Transverse colon (tissue), 4 donors: ENCODE measurements around the gene ARF3. TPM values are rescaled to one million over a fixed set of nuclear protein-coding genes. Genes with fewer than 3 reads are reported as not detected.

ENCODE experiments used
- DNase-seq: peaks from one replicate; pipeline ENCODE4 v3.0.0-alpha.2; 2019
- H3K27ac ChIP-seq, 4 donors: fragments of 200-600 bp; sonication (generic); 2 replicates each; pipeline ENCODE4 v1.5.1; 2016 to 2018; ENCODE audit warnings: inconsistent platforms in 4 of 4
- H3K27me3 ChIP-seq: fragments of 200-600 bp; sonication (generic); 2 replicates; pipeline ENCODE4 v1.5.1; 2017; ENCODE audit warnings: inconsistent platforms
- H3K36me3 ChIP-seq, 4 donors: fragments of 200-600 bp; sonication (generic); 2 replicates each; pipeline ENCODE4 v1.5.1; 2017 to 2019; ENCODE audit warnings: inconsistent platforms in 4 of 4
- H3K4me1 ChIP-seq, 4 donors: fragments of 200-600 bp; sonication (generic); 2 replicates each; pipeline ENCODE4 v1.5.1; 2017 to 2020; ENCODE audit warnings: inconsistent platforms in 4 of 4
- H3K4me3 ChIP-seq, 4 donors: fragments of 200-600 bp; sonication (generic); 1 replicate in 1 of 4; 2 replicates in 3 of 4; pipeline versions ENCODE4 v1.5.1 to v1.6.1; 2017 to 2019; ENCODE audit warnings: inconsistent platforms in 4 of 4
- H3K9me3 ChIP-seq, 2 donors: fragments of 200-600 bp; sonication (generic); 2 replicates each; pipeline ENCODE4 v1.5.1; 2017 to 2019; ENCODE audit warnings: inconsistent platforms in 2 of 2
- CTCF ChIP-seq, 5 experiments: fragments of 200-600 bp in 3 of 5; fragments of 450-650 bp in 2 of 5; sonication (generic) in 3 of 5; IDR thresholded peaks; 1 replicate in 2 of 5; 2 replicates in 3 of 5; pipeline ENCODE4 v1.5.1; 2016 to 2017; ENCODE audit warnings: antibody characterized with exemption in 5 of 5, inconsistent platforms in 3 of 5, mild to moderate bottlenecking in 2 of 5, moderate library complexity in 1 of 5
- EP300 ChIP-seq: sonication (generic); formaldehyde crosslinking; IDR thresholded peaks from one replicate; pipeline ENCODE4 v1.6.1; 2017; ENCODE audit warnings: antibody characterized with exemption, low read depth
- POLR2A ChIP-seq: fragments of 450-650 bp; IDR thresholded peaks from one replicate; pipeline ENCODE4 v1.6.1; 2016; ENCODE audit warnings: antibody characterized with exemption, mild to moderate bottlenecking, moderate library complexity
- POLR2AphosphoS5 ChIP-seq, 3 donors: sonication (generic); formaldehyde crosslinking; IDR thresholded peaks; one replicate each; pipeline ENCODE4 v1.6.1; 2016; ENCODE audit warnings: antibody characterized with exemption in 3 of 3
- WGBS, 2 donors: methylation state at CpG; one replicate each; pipeline ENCODE4 v1.1.5; 2018; ENCODE audit warnings: low coverage in 1 of 2; 5-methylcytosine and 5-hydroxymethylcytosine counted together
- in situ Hi-C, 4 donors: fragments of 200-750 bp; cut with MboI; loops; one replicate each; pipeline versions ENCODE4 v1.15.0 to v1.15.1; 2017; ENCODE audit warnings: low sequenced_read_pairs in 3 of 4, low pct_ligation_motif_present in 1 of 4, low pct_unique_long_range_greater_than_20kb in 1 of 4
- intact Hi-C: fragments of 100-400 bp; cut with DNase I; formaldehyde crosslinking; loops from one replicate; pipeline ENCODE4 v1.15.1; 2023; ENCODE audit warnings: low total_unique reads
- total RNA-seq, 4 donors: library from RNA; depleted of rRNA; stranded (reverse); fragments of >200 nt; gene quantifications; one replicate each; pipeline ENCODE4 v1.1.0, GENCODE V29; 2016

The ARF3 gene
- total RNA-seq, 4 donors from 2014 or later = 30.8 to 117 (median 99.8) TPM

GRCh38 chr12:48952691-48953090 lies 4.6 kb downstream of the ARF3 start:
- no peaks in the 10 kb centered on the region for H3K9me3 ChIP-seq
- 84% methylated on average over 4 of the region's 4 CpGs; no CpG with 5 or more reads in 1 of the 2 donors for WGBS, 2 donors
- H3K36me3 ChIP-seq = no peaks in the 10 kb centered on the region
- H3K4me3 ChIP-seq = no peak overlapping the region
- DNase-seq = no peak
- H3K27me3 ChIP-seq = no peaks in the 10 kb centered on the region
- H3K4me1 ChIP-seq = peaks cover 6 to 34% (median 19%) of the 10 kb centered on the region in 4 donors
- TF ChIP-seq POLR2AphosphoS5 (IDR thresholded peaks at IDR 0.05) (no peak), CTCF (IDR thresholded peaks at IDR 0.05) (no peak), EP300 (no peak), POLR2A (no peak)
- in situ Hi-C loops (no loop called here), intact Hi-C loops (no loop called here)
- H3K27ac ChIP-seq = no peak overlapping the region

- Histone ChIP-seq H3K27ac (peak overlapping the region; percentile 52 to 81 (median 66)), H3K4me3 (no peak overlapping the region), H3K27me3 (no peaks in the 10 kb centered on the region), H3K36me3 (no peaks in the 10 kb centered on the region), H3K9me3 (no peaks in the 10 kb centered on the region), H3K4me1 (peaks cover 0 to 30% (median 17%) of the 10 kb centered on the region in 4 donors)
- WGBS, 2 donors = 37 to 71% methylated on average over 3 of the region's 3 CpGs
- in situ Hi-C loops = no loop called here
- intact Hi-C loops = no loop called here
- DNase-seq = peak; percentile 51
- peak in 2 of 3 donors; percentile 28 to 58 for TF ChIP-seq POLR2AphosphoS5 (IDR thresholded peaks at IDR 0.05)
- TF ChIP-seq EP300 = no peak
Measured at GRCh38 chr12:48947727-48948126, 9.6 kb downstream of the ARF3 start.

GRCh38 chr12:48946943-48947342 lies 10.3 kb downstream of the ARF3 start:
- Histone ChIP-seq H3K4me3 (no peak overlapping the region), H3K36me3 (no peaks in the 10 kb centered on the region), H3K27me3 (no peaks in the 10 kb centered on the region), H3K9me3 (no peaks in the 10 kb centered on the region), H3K4me1 (peaks cover 0 to 30% (median 17%) of the 10 kb centered on the region in 4 donors), H3K27ac (peak overlapping the region; percentile 52 to 81 (median 66))
- no peak for TF ChIP-seq POLR2A
- no peak for TF ChIP-seq CTCF (IDR thresholded peaks at IDR 0.05)
- intact Hi-C loops (no loop called here), in situ Hi-C loops (no loop called here)
- DNase-seq = no peak
- 57 to 73% methylated on average over 3 to 6 of the region's 6 CpGs for WGBS, 2 donors

GRCh38 chr12:48946205-48946604 lies 11.1 kb downstream of the ARF3 start:
- intact Hi-C loops (no loop called here), in situ Hi-C loops (no loop called here)
- Histone ChIP-seq H3K27ac (peak overlapping the region; percentile 52 to 81 (median 66)), H3K4me1 (peaks cover 0 to 30% (median 17%) of the 10 kb centered on the region in 4 donors), H3K36me3 (no peaks in the 10 kb centered on the region), H3K9me3 (no peaks in the 10 kb centered on the region), H3K27me3 (no peaks in the 10 kb centered on the region), H3K4me3 (no peak overlapping the region)
- no peak for DNase-seq
- TF ChIP-seq POLR2A = no peak
- TF ChIP-seq EP300 = no peak
- TF ChIP-seq POLR2AphosphoS5 (IDR thresholded peaks at IDR 0.05) = no peak
- no peak for TF ChIP-seq CTCF (IDR thresholded peaks at IDR 0.05)

GRCh38 chr12:48943221-48943620 lies 14.1 kb downstream of the ARF3 start:
- Histone ChIP-seq H3K9me3 (no peaks in the 10 kb centered on the region), H3K4me1 (peaks cover 0 to 26% (median 15%) of the 10 kb centered on the region in 4 donors), H3K4me3 (no peak overlapping the region), H3K36me3 (peaks cover 0 to 15% (median 6%) of the 10 kb centered on the region in 4 donors), H3K27ac (no peak overlapping the region), H3K27me3 (no peaks in the 10 kb centered on the region)
- no peak for DNase-seq
- WGBS, 2 donors = 98 to 100% methylated on average over 2 to 4 of the region's 4 CpGs
- TF ChIP-seq POLR2A (no peak), CTCF (IDR thresholded peaks at IDR 0.05) (no peak), POLR2AphosphoS5 (IDR thresholded peaks at IDR 0.05) (no peak)
- in situ Hi-C loops (no loop called here), intact Hi-C loops (no loop called here)
